Measurements from ENCODE around the gene CANT1. TPM values are rescaled to one million over a fixed set of nuclear protein-coding genes. Genes with fewer than 3 reads are reported as not detected.

The CANT1 gene
- total RNA-seq, 1 donor from 2014 or later = 72.1 TPM

DNA sequence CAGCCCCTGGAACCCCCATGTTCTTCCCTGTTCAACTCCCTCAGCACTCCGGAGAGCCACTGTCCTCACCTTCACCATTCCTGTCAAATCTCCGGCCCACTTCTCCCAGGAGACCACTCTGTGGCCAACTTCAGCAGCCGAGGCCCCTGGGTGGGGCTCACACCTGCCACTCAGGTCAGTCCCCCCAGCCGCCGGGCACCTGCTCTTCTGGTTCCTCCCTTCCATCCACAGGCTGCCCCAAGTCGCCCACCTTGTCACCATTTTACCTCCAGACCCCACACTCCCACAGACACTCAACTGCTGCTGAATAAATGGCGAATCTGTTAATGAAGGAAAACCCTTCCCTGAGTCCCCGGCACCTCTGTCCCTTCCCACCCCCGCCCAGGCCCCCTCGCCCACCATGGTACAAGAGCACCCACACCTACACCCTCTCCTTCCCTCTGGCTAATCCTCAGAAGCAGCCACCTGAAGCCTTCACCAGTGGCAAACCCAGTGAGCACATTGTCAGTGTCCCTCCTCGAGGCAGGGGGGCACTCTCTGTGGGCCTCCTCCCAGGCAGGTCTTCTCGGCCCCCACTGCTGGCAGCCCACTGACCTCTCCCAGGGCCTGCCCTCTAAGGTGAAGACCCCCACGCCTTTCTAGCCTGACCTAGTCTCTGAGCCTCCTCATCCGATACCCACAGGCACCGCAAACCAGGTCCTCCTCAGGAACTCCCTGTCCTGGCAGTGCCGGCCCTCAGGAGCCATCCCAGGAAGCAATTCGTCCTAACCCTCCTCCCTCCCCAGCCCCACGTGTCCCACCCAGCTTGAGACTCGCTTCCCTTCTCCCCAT, 8.2 kb downstream of the CANT1 start:
- H3K36me3 ChIP-seq (ENCODE audit: insufficient read depth, low read length) = peaks cover 1% of the 10 kb centered on the region
- peaks cover 87% of the 10 kb centered on the region for H4K20me1 ChIP-seq (ENCODE audit: insufficient read depth, low read length)
- no peak overlapping the region for H3K4me2 ChIP-seq (ENCODE audit: low read length)
- no peak overlapping the region for H2AFZ ChIP-seq (ENCODE audit: low read depth, low read length)
- Mint-ChIP-seq H3K27me3 (ENCODE audit: low read depth, unreplicated experiment) (no peaks in the 10 kb centered on the region), H3K27ac (ENCODE audit: unreplicated experiment) (no peak overlapping the region), H3K4me3 (ENCODE audit: unreplicated experiment) (no peak overlapping the region), H3K9me3 (ENCODE audit: unreplicated experiment) (no peaks in the 10 kb centered on the region), H3K4me1 (ENCODE audit: low read depth, unreplicated experiment) (peaks cover 2% of the 10 kb centered on the region), H3K36me3 (ENCODE audit: low read depth, unreplicated experiment) (peaks cover 16% of the 10 kb centered on the region)
- FAIRE-seq = no peak
- DNase-seq (ENCODE audit: low read depth) = no peak
- no peaks in the 10 kb centered on the region for H3K4me1 ChIP-seq (ENCODE audit: insufficient read depth, low read length)
- TF ChIP-seq, protein P1, sequence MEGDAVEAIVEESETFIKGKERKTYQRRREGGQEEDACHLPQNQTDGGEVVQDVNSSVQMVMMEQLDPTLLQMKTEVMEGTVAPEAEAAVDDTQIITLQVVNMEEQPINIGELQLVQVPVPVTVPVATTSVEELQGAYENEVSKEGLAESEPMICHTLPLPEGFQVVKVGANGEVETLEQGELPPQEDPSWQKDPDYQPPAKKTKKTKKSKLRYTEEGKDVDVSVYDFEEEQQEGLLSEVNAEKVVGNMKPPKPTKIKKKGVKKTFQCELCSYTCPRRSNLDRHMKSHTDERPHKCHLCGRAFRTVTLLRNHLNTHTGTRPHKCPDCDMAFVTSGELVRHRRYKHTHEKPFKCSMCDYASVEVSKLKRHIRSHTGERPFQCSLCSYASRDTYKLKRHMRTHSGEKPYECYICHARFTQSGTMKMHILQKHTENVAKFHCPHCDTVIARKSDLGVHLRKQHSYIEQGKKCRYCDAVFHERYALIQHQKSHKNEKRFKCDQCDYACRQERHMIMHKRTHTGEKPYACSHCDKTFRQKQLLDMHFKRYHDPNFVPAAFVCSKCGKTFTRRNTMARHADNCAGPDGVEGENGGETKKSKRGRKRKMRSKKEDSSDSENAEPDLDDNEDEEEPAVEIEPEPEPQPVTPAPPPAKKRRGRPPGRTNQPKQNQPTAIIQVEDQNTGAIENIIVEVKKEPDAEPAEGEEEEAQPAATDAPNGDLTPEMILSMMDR (IDR thresholded peaks at IDR 0.05; ENCODE audit: insufficient read depth, low read depth, low read length) = no peak
- no peak for TF ChIP-seq EZH2 (IDR thresholded peaks at IDR 0.05; ENCODE audit: insufficient read depth, low read length)
- peaks cover 77% of the 10 kb centered on the region for H3K79me2 ChIP-seq (ENCODE audit: insufficient read depth, low read length)
- H3K9me3 ChIP-seq (ENCODE audit: insufficient read depth, low read depth, low read length) = no peaks in the 10 kb centered on the region
- H3K27me3 ChIP-seq (ENCODE audit: insufficient read depth, low read length) = no peaks in the 10 kb centered on the region
- H3K9ac ChIP-seq (ENCODE audit: low read length) = no peak overlapping the region
- no peak overlapping the region for H3K27ac ChIP-seq (ENCODE audit: low read depth, low read length)
- H3K4me3 ChIP-seq (ENCODE audit: insufficient read depth, low read depth, low read length) = no peak overlapping the region

DNA sequence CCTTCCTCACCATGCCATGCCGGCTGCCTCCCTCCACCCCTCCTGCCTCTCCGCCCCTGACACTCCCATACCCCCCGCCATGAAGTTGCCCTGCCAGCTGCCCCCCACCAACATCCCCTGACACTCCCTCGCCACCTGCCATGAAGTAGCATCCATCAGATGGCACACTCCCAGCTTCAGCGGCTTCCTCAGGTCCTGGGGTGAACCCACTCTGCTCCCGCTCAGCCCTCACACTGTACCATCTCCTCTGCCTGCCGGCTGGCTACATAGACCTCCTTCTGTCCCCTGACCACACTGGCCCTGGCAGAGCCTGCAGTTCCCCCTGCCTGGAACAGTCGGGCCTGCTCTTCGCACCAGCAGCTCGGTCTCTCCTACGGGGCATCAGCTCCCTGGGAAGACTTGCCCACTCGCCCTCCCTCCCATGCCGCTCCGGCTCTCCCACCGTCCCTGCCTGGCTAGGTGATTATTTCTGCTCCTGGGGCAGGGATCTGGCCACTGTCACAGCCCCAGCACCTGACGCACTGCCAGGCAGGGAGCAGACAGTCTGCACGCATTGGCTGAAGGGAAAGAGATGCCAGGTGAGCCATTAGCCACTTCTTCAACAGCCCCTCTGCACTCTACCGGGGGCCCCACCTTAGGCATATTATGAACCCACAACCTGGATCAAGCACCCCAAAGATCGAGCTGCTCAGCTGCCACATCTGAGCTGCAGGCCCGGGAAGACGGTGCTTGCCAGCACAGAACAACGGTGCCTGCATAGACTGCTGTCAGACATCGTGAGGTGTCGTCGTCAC, 9.0 kb downstream of the CANT1 start:
- Histone ChIP-seq H3K4me1 (ENCODE audit: insufficient read depth, low read length) (no peaks in the 10 kb centered on the region), H3K9me3 (ENCODE audit: insufficient read depth, low read depth, low read length) (no peaks in the 10 kb centered on the region), H3K79me2 (ENCODE audit: insufficient read depth, low read length) (peaks cover 72% of the 10 kb centered on the region), H2AFZ (ENCODE audit: low read depth, low read length) (no peak overlapping the region), H3K4me3 (ENCODE audit: insufficient read depth, low read depth, low read length) (no peak overlapping the region), H3K36me3 (ENCODE audit: insufficient read depth, low read length) (peaks cover 3% of the 10 kb centered on the region), H3K27me3 (ENCODE audit: insufficient read depth, low read length) (no peaks in the 10 kb centered on the region), H3K4me2 (ENCODE audit: low read length) (no peak overlapping the region), H3K9ac (ENCODE audit: low read length) (no peak overlapping the region), H3K27ac (ENCODE audit: low read depth, low read length) (no peak overlapping the region), H4K20me1 (ENCODE audit: insufficient read depth, low read length) (peaks cover 87% of the 10 kb centered on the region)
- no peaks in the 10 kb centered on the region for H3K27me3 Mint-ChIP-seq (ENCODE audit: low read depth, unreplicated experiment)
- TF ChIP-seq, protein P1 (IDR thresholded peaks at IDR 0.05; ENCODE audit: insufficient read depth, low read depth, low read length) = no peak
- no peak for TF ChIP-seq EZH2 (IDR thresholded peaks at IDR 0.05; ENCODE audit: insufficient read depth, low read length)
- H3K27ac Mint-ChIP-seq (ENCODE audit: unreplicated experiment) = no peak overlapping the region
- H3K4me3 Mint-ChIP-seq (ENCODE audit: unreplicated experiment) = no peak overlapping the region
- DNase-seq (ENCODE audit: low read depth) = no peak
- no peak for FAIRE-seq
- H3K9me3 Mint-ChIP-seq (ENCODE audit: unreplicated experiment) = no peaks in the 10 kb centered on the region
- H3K4me1 Mint-ChIP-seq (ENCODE audit: low read depth, unreplicated experiment) = no peaks in the 10 kb centered on the region
- H3K36me3 Mint-ChIP-seq (ENCODE audit: low read depth, unreplicated experiment) = peaks cover 19% of the 10 kb centered on the region

All from astrocyte (in vitro differentiated cells and primary cell).